Measurements from ENCODE around the gene CALN1. TPM values are rescaled to one million over a fixed set of nuclear protein-coding genes. Genes with fewer than 3 reads are reported as not detected.

The CALN1 gene
- total and polyA plus RNA-seq, 4 donors, result 0.02 to 0.91 (median 0.03) TPM

GRCh38 chr7:72326811-72327210 is 85.3 kb downstream of the CALN1 start:
- Histone ChIP-seq H3K4me3 (no peak overlapping the region), H3K27me3 (ENCODE audit: control insufficient read depth in 3 of 3, insufficient read depth in 3 of 3, low read length in 2 of 3) (peaks cover 0 to 3% (median 0%) of the 10 kb centered on the region in 3 donors), H3K36me3 (ENCODE audit: control insufficient read depth in 4 of 4, insufficient read depth in 4 of 4, low read length in 4 of 4) (no peaks in the 10 kb centered on the region), H3K27ac (ENCODE audit: low read depth in 1 of 2, low read length in 1 of 2) (no peak overlapping the region), H3K9me3 (ENCODE audit: control insufficient read depth in 4 of 4, insufficient read depth in 3 of 4, low read length in 3 of 4) (peaks cover 0 to 1% (median 0%) of the 10 kb centered on the region in 4 donors), H3K9ac (ENCODE audit: insufficient read depth in 1 of 2, low read length in 2 of 2) (no peak overlapping the region), H3K4me1 (ENCODE audit: control insufficient read depth in 5 of 5, insufficient read depth in 5 of 5, low read length in 5 of 5) (no peaks in the 10 kb centered on the region)
- no peak for TF ChIP-seq CTCF (IDR thresholded peaks at IDR 0.05; ENCODE audit: control extremely low read depth, extremely low read depth)
- ATAC-seq (ENCODE audit: insufficient read depth, low FRiP score), result no peak
- no peak for DNase-seq

- ATAC-seq (ENCODE audit: insufficient read depth, low FRiP score), result no peak
- Histone ChIP-seq H3K4me1 (ENCODE audit: control insufficient read depth in 5 of 5, insufficient read depth in 5 of 5, low read length in 5 of 5) (no peaks in the 10 kb centered on the region), H3K4me3 (no peak overlapping the region), H3K27me3 (ENCODE audit: control insufficient read depth in 3 of 3, insufficient read depth in 3 of 3, low read length in 2 of 3) (peaks cover 0 to 3% (median 0%) of the 10 kb centered on the region in 3 donors), H3K9me3 (ENCODE audit: control insufficient read depth in 4 of 4, insufficient read depth in 3 of 4, low read length in 3 of 4) (peaks cover 0 to 1% (median 0%) of the 10 kb centered on the region in 4 donors), H3K27ac (ENCODE audit: low read depth in 1 of 2, low read length in 1 of 2) (no peak overlapping the region), H3K9ac (ENCODE audit: insufficient read depth in 1 of 2, low read length in 2 of 2) (no peak overlapping the region), H3K36me3 (ENCODE audit: control insufficient read depth in 4 of 4, insufficient read depth in 4 of 4, low read length in 4 of 4) (no peaks in the 10 kb centered on the region)
- DNase-seq, result peak in 1 of 3 donors; percentile 13
- WGBS, 2 donors, result 63 to 75% methylated on average over 4 of the region's 4 CpGs
- TF ChIP-seq CTCF (IDR thresholded peaks at IDR 0.05; ENCODE audit: control extremely low read depth, extremely low read depth), result no peak
These were observed 85.8 kb downstream of the CALN1 start for GRCh38 chr7:72326365-72326764.

- Histone ChIP-seq H3K36me3 (ENCODE audit: control insufficient read depth in 4 of 4, insufficient read depth in 4 of 4, low read length in 4 of 4) (no peaks in the 10 kb centered on the region), H3K4me1 (ENCODE audit: control insufficient read depth in 5 of 5, insufficient read depth in 5 of 5, low read length in 5 of 5) (no peaks in the 10 kb centered on the region), H3K27me3 (ENCODE audit: control insufficient read depth in 3 of 3, insufficient read depth in 3 of 3, low read length in 2 of 3) (peaks cover 0 to 3% (median 0%) of the 10 kb centered on the region in 3 donors), H3K9me3 (ENCODE audit: control insufficient read depth in 4 of 4, insufficient read depth in 3 of 4, low read length in 3 of 4) (peaks cover 0 to 1% (median 0%) of the 10 kb centered on the region in 4 donors), H3K27ac (ENCODE audit: low read depth in 1 of 2, low read length in 1 of 2) (no peak overlapping the region), H3K9ac (ENCODE audit: insufficient read depth in 1 of 2, low read length in 2 of 2) (no peak overlapping the region), H3K4me3 (no peak overlapping the region)
- ATAC-seq (ENCODE audit: insufficient read depth, low FRiP score) (no peak), DNase-seq (no peak)
- TF ChIP-seq CTCF (IDR thresholded peaks at IDR 0.05; ENCODE audit: control extremely low read depth, extremely low read depth), result no peak
- 71 to 77% methylated on average over 5 of the region's 5 CpGs for WGBS, 2 donors
These were observed 86.6 kb downstream of the CALN1 start for GRCh38 chr7:72325561-72325960.

GRCh38 chr7:72321637-72322036 is 90.5 kb downstream of the CALN1 start:
- Histone ChIP-seq H3K27ac (ENCODE audit: low read depth in 1 of 2, low read length in 1 of 2) (no peak overlapping the region), H3K36me3 (ENCODE audit: control insufficient read depth in 4 of 4, insufficient read depth in 4 of 4, low read length in 4 of 4) (no peaks in the 10 kb centered on the region), H3K9me3 (ENCODE audit: control insufficient read depth in 4 of 4, insufficient read depth in 3 of 4, low read length in 3 of 4) (peaks cover 0 to 1% (median 0%) of the 10 kb centered on the region in 4 donors), H3K27me3 (ENCODE audit: control insufficient read depth in 3 of 3, insufficient read depth in 3 of 3, low read length in 2 of 3) (peaks cover 0 to 4% (median 0%) of the 10 kb centered on the region in 3 donors), H3K4me1 (ENCODE audit: control insufficient read depth in 5 of 5, insufficient read depth in 5 of 5, low read length in 5 of 5) (no peaks in the 10 kb centered on the region), H3K9ac (ENCODE audit: insufficient read depth in 1 of 2, low read length in 2 of 2) (no peak overlapping the region), H3K4me3 (no peak overlapping the region)
- no peak for TF ChIP-seq CTCF (IDR thresholded peaks at IDR 0.05; ENCODE audit: control extremely low read depth, extremely low read depth)
- DNase-seq, result no peak
- WGBS, 2 donors, result 74 to 87% methylated on average over 7 of the region's 7 CpGs
- ATAC-seq (ENCODE audit: insufficient read depth, low FRiP score), result no peak
